K562 (cell line): Measurements from ENCODE around the gene ALS2CL. TPM values are rescaled to one million over a fixed set of nuclear protein-coding genes. Genes with fewer than 3 reads are reported as not detected.
A peak's percentile ranks its signal among the peaks of the same experiment; 100 is the strongest.

ENCODE experiments used
- ARID1B ChIP-seq: fragments of 450-650 bp; IDR thresholded peaks from 2 replicates; pipeline ENCODE4 v1.6.1; 2016; ENCODE audit warnings: antibody characterized with exemption, mild to moderate bottlenecking, inconsistent platforms
- EHMT2 ChIP-seq: fragments of 450-650 bp; IDR thresholded peaks from 2 replicates; pipeline ENCODE4 v1.6.1; 2018; ENCODE audit warnings: antibody characterized with exemption
- FOXJ2 ChIP-seq: fragments of 200-800 bp; sonication (Bioruptor generic); IDR thresholded peaks from 2 replicates; pipeline ENCODE4 v1.6.1; 2016; ENCODE audit warnings: missing genetic modification characterization, missing compliant biosample characterization
- FOXM1 ChIP-seq, 2 experiments: fragments of 450-650 bp in 1 of 2; sonication (generic) in 1 of 2; formaldehyde crosslinking in 1 of 2; IDR thresholded peaks; 2 replicates each; pipeline versions ENCODE4 v1.6.1 to v1.9.0; 2017 to 2022; ENCODE audit warnings: low read depth in 2 of 2, mild to moderate bottlenecking in 2 of 2, missing genetic modification reagents in 1 of 2, moderate library complexity in 1 of 2
- HMG20B ChIP-seq: fragments of 250-450 bp; sonication (Bioruptor Pico); IDR thresholded peaks from 2 replicates; pipeline ENCODE4 v1.5.0; 2021; ENCODE audit warnings: mild to moderate bottlenecking
- HNRNPL ChIP-seq: fragments of 200-400 bp; formaldehyde crosslinking; IDR thresholded peaks from 2 replicates; pipeline ENCODE4 v1.6.1; 2017; ENCODE audit warnings: low read depth, mild to moderate bottlenecking, low read length
- MAZ ChIP-seq, 2 experiments: fragments of 450-650 bp in 1 of 2; sonication (generic) in 1 of 2; formaldehyde crosslinking; IDR thresholded peaks in 1 of 2; conservative IDR thresholded peaks in 1 of 2; 2 replicates each; pipeline versions ENCODE4 v1.4.0 to v1.5.0; 2020; ENCODE audit warnings: mild to moderate bottlenecking in 1 of 2, missing genetic modification reagents in 1 of 2
- NFYB ChIP-seq: IDR thresholded peaks from 2 replicates; pipeline ENCODE4 v1.6.1; 2011; ENCODE audit warnings: mild to moderate bottlenecking, moderate library complexity; ENCODE audit not compliant: insufficient read length; ENCODE audit errors: extremely low read depth
- POLR2G ChIP-seq: fragments of 200-400 bp; formaldehyde crosslinking; IDR thresholded peaks from 2 replicates; pipeline ENCODE4 v1.6.1; 2017; ENCODE audit warnings: low read depth, mild to moderate bottlenecking, antibody characterized with exemption, low read length, moderate library complexity
- ZNF586 ChIP-seq: fragments of 450-650 bp; formaldehyde crosslinking; conservative IDR thresholded peaks from 2 replicates; pipeline ENCODE4 v1.4.0; 2020; ENCODE audit warnings: mild to moderate bottlenecking, moderate library complexity
- polyA plus RNA-seq, 8 experiments: library from polyadenylated mRNA; depleted of rRNA in 4 of 8; stranded (reverse) in 5 of 8; unstranded in 3 of 8; fragments of >200 nt; fragmentation: Nextera tagmentation in 2 of 8; fragmentation: Illumina TruSeq in 1 of 8; extraction: Ambion mirVana in 2 of 8; extraction: Trizol in 1 of 8; gene quantifications; 2 replicates each; pipeline versions ENCODE4 v1.2.1 to v1.2.3, GENCODE V29; 2011 to 2014; ENCODE audit warnings: inconsistent platforms in 1 of 8, missing spikeins in 1 of 8
- total RNA-seq, 7 experiments: library from RNA; depleted of rRNA in 6 of 7; stranded (reverse); fragments of >200 nt in 6 of 7; fragmentation: Illumina TruSeq in 2 of 7; extraction: Trizol in 2 of 7; gene quantifications; 2 replicates each; pipeline versions ENCODE4 v1.2.1 to v1.2.3, GENCODE V29; 2011 to 2021; ENCODE audit warnings: low replicate concordance in 1 of 7
- TF ChIP-seq, protein P1 (sequence below), 2 experiments: fragments of 450-650 bp; IDR thresholded peaks; 2 replicates each; pipeline ENCODE4 v1.6.1; 2018; ENCODE audit warnings: mild to moderate bottlenecking in 2 of 2, low read depth in 1 of 2; ENCODE audit not compliant: partially characterized antibody in 2 of 2
- TF ChIP-seq, protein P2 (sequence below), 2 experiments: fragments of 450-650 bp; formaldehyde crosslinking in 1 of 2; IDR thresholded peaks; 2 replicates each; pipeline versions ENCODE4 v1.4.0 to v1.6.1; 2014 to 2020; ENCODE audit warnings: mild to moderate bottlenecking in 2 of 2, borderline replicate concordance in 1 of 2, low read depth in 1 of 2
- TF ChIP-seq, protein P3 (sequence below): IDR thresholded peaks from 2 replicates; pipeline ENCODE4 v1.6.1; 2014; ENCODE audit warnings: antibody characterized with exemption

Gene ALS2CL
- total and polyA plus RNA-seq, 9 of the 15 experiments (the other 6 are each of a cell fraction or from before 2014, with no cell fraction given), result 0.03 to 0.13 (median 0.05) TPM; not detected in 3

DNA sequence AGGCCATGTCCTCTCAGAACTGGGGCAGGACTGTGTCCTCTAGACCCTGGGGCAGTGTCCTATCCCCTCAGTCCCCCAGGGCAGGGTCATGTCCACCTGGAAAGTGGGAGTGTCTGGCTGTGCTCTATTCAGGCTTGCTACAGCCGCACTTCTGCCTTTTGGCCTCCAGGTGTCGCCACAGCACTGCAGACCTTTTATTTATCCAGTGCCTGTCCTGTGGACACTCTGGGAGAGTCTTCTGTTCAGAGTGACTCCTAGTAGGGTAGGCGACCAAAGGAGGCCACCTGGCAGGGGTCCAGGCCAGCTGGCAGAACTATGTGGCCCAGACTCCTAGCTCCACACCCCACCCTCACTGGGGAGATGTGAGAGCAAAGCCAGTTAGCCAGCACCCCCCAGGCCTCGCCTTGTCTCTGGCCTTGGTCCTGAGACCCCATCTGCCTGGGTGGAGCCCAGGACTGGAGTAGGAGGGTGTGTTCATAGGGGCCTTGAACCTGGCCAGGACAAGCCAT, 11.6 kb upstream of the ALS2CL start (continued):
- TF ChIP-seq, protein P1, sequence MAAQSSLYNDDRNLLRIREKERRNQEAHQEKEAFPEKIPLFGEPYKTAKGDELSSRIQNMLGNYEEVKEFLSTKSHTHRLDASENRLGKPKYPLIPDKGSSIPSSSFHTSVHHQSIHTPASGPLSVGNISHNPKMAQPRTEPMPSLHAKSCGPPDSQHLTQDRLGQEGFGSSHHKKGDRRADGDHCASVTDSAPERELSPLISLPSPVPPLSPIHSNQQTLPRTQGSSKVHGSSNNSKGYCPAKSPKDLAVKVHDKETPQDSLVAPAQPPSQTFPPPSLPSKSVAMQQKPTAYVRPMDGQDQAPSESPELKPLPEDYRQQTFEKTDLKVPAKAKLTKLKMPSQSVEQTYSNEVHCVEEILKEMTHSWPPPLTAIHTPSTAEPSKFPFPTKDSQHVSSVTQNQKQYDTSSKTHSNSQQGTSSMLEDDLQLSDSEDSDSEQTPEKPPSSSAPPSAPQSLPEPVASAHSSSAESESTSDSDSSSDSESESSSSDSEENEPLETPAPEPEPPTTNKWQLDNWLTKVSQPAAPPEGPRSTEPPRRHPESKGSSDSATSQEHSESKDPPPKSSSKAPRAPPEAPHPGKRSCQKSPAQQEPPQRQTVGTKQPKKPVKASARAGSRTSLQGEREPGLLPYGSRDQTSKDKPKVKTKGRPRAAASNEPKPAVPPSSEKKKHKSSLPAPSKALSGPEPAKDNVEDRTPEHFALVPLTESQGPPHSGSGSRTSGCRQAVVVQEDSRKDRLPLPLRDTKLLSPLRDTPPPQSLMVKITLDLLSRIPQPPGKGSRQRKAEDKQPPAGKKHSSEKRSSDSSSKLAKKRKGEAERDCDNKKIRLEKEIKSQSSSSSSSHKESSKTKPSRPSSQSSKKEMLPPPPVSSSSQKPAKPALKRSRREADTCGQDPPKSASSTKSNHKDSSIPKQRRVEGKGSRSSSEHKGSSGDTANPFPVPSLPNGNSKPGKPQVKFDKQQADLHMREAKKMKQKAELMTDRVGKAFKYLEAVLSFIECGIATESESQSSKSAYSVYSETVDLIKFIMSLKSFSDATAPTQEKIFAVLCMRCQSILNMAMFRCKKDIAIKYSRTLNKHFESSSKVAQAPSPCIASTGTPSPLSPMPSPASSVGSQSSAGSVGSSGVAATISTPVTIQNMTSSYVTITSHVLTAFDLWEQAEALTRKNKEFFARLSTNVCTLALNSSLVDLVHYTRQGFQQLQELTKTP (IDR thresholded peaks at IDR 0.05; ENCODE audit: low read depth in 1 of 2, partially characterized antibody in 2 of 2), result peak in 1 of 2 experiments; percentile 43
- TF ChIP-seq, protein P2, sequence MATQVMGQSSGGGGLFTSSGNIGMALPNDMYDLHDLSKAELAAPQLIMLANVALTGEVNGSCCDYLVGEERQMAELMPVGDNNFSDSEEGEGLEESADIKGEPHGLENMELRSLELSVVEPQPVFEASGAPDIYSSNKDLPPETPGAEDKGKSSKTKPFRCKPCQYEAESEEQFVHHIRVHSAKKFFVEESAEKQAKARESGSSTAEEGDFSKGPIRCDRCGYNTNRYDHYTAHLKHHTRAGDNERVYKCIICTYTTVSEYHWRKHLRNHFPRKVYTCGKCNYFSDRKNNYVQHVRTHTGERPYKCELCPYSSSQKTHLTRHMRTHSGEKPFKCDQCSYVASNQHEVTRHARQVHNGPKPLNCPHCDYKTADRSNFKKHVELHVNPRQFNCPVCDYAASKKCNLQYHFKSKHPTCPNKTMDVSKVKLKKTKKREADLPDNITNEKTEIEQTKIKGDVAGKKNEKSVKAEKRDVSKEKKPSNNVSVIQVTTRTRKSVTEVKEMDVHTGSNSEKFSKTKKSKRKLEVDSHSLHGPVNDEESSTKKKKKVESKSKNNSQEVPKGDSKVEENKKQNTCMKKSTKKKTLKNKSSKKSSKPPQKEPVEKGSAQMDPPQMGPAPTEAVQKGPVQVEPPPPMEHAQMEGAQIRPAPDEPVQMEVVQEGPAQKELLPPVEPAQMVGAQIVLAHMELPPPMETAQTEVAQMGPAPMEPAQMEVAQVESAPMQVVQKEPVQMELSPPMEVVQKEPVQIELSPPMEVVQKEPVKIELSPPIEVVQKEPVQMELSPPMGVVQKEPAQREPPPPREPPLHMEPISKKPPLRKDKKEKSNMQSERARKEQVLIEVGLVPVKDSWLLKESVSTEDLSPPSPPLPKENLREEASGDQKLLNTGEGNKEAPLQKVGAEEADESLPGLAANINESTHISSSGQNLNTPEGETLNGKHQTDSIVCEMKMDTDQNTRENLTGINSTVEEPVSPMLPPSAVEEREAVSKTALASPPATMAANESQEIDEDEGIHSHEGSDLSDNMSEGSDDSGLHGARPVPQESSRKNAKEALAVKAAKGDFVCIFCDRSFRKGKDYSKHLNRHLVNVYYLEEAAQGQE (IDR thresholded peaks at IDR 0.05; ENCODE audit: borderline replicate concordance), result peak; percentile 97
- TF ChIP-seq, protein P2 (CRISPR knock-in tag; IDR thresholded peaks at IDR 0.05; ENCODE audit: low read depth), result peak; percentile 91
- TF ChIP-seq NFYB (no peak), FOXM1 (IDR thresholded peaks at IDR 0.05; ENCODE audit: low read depth) (no peak), FOXM1 (CRISPR knock-in tag; IDR thresholded peaks at IDR 0.05; ENCODE audit: low read depth) (peak; percentile 77; the same call in 1 of the 2 replicates), ARID1B (no peak), HMG20B (CRISPR knock-in tag) (no peak), POLR2G (no peak), HNRNPL (no peak), ZNF586 (no peak), EHMT2 (peak; percentile 90), MAZ (CRISPR knock-in tag; conservative IDR thresholded peaks at IDR 0.05 in 1 of 2, IDR thresholded peaks at IDR 0.05 in 1 of 2) (peak; percentile 35 to 63; a peak in 3 of 4 replicates), FOXJ2 (tag) (no peak)
- TF ChIP-seq, protein P3, sequence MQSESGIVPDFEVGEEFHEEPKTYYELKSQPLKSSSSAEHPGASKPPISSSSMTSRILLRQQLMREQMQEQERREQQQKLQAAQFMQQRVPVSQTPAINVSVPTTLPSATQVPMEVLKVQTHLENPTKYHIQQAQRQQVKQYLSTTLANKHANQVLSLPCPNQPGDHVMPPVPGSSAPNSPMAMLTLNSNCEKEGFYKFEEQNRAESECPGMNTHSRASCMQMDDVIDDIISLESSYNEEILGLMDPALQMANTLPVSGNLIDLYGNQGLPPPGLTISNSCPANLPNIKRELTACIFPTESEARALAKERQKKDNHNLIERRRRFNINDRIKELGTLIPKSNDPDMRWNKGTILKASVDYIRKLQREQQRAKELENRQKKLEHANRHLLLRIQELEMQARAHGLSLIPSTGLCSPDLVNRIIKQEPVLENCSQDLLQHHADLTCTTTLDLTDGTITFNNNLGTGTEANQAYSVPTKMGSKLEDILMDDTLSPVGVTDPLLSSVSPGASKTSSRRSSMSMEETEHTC, result no peak
